Fibroblast of mammary gland (primary cell): Measurements from ENCODE around the gene PRIM1.
A peak's percentile ranks its signal among the peaks of the same experiment; 100 is the strongest.

Experiments used
- DNase-seq: peaks from one replicate; pipeline ENCODE4 v3.0.0-alpha.2; 2010; ENCODE audit warnings: low read depth
- H3K4me3 ChIP-seq: 2 replicates; pipeline ENCODE4 v1.5.1; 2011; ENCODE audit warnings: low read depth, mild to moderate bottlenecking, low read length, moderate library complexity; ENCODE audit not compliant: control insufficient read depth
- CTCF ChIP-seq: conservative IDR thresholded peaks from 2 replicates; pipeline ENCODE4 v1.5.1; 2011; ENCODE audit warnings: low read depth, low read length, inconsistent platforms; ENCODE audit not compliant: control insufficient read depth, insufficient read depth

PRIM1 gene

GRCh38 chr12:56718149-56718548, 34.0 kb downstream of the PRIM1 start:
- TF ChIP-seq CTCF, result no peak
- no peak overlapping the region for H3K4me3 ChIP-seq

GRCh38 chr12:56716933-56717880, 34.9 kb downstream of the PRIM1 start:
- no peak for DNase-seq
- H3K4me3 ChIP-seq, result no peak overlapping the region
- no peak for TF ChIP-seq CTCF

More at GRCh38 chr12:56718149-56718548, 34.0 kb downstream of the PRIM1 start:
- DNase-seq, result no peak

DNA sequence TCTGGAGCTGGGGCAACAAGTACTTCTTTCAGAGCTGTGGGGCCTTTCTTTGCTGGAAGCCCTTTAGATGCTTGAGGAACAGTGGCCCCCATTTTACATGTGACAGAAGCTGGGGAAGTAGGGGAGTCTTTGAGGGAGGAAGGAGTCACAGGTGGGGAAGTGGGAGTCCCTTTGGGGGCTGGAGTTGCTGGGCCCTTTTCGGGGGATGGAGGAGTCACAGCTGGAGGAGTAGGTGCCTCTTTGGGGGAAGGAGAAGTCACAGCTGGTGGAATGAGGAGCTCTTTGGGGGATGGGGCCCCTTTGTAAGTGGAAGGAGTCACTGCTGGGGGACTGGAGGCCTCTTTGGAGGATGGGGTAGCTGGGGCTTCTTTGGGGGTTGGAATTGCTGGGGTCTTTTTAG, 35.7 kb downstream of the PRIM1 start:
- TF ChIP-seq CTCF, result no peak
- DNase-seq, result no peak
- H3K4me3 ChIP-seq, result no peak overlapping the region

DNA sequence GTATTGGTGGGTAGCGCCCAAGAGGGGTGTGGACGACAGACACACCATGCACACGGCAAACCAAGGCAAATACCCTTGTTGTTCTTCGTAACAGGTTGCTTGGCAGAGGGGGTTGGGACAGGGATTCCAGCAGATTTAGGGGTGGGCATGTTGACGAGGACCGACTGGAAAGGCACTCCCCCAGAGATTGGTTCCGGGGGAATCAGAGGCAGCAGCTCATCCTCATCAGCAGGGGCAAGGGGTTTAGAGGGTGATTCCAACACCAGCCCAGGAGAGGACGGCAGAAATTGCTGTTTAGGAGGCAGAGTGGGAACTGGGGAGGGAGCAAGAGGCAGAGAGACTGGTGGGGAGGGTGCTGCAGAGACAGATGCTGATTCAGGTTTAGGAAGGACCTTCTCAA, 36.3 kb downstream of the PRIM1 start:
- no peak overlapping the region for H3K4me3 ChIP-seq
- no peak for DNase-seq
- no peak for TF ChIP-seq CTCF

DNA sequence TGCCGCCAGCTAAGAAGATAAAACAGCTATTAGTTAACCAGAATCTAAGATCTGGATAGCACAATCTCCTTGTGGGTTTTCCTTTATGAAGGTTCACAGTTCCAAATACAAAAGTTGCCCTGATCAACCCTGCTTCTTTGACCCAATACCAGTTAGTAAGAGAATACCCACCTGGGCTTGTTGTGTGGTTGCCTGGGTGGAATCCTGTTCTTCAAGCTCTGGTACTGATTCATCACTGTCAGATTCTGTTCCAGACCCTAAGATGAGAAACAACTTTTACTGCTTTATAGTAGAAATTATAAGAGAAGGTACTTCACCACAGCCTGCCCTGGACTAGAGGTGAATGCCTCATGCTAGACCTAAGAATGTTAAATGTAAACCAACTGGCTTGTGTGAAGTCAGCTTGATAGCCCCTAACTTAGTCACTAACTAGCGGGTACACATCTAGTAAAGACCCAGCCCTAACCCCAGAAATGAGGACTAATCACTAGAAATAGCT, 37.6 kb downstream of the PRIM1 start:
- no peak for DNase-seq
- TF ChIP-seq CTCF, result no peak
- no peak overlapping the region for H3K4me3 ChIP-seq

- TF ChIP-seq CTCF, result no peak
- peak; percentile 27 for DNase-seq
- no peak overlapping the region for H3K4me3 ChIP-seq
Observed at GRCh38 chr12:56713345-56713744, 38.8 kb downstream of the PRIM1 start.
